ENCODE results near the gene AFAP1L2.
"Not testable (repeated sequence)": the region's sequence is repeated elsewhere in the genome, so short reads cannot be mapped to it uniquely, and the experiment has no call there.

AFAP1L2 gene

DNA sequence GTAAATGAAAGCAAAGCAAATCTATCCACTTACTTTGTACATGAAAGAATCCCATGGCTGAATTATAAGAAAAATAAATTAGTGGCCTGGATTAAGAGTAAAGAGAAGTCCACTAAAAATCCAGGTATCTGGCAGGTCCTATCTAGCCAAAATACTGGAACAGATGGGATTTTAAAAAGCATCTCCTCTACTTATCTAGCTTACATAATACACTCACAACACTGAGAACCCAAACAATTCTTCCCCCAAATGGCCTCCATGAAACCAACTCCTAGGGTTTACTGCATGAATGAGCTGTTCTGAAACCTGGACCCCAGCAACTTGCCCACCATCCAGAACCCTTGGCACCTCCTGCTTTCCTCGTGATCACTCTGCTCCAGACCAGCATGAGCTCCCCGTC lies 61.3 kb downstream of the AFAP1L2 start:
- H3K4me3 ChIP-seq (ENCODE audit: low read depth, low read length): no peak overlapping the region

- no peak overlapping the region for H3K4me3 ChIP-seq (ENCODE audit: low read depth, low read length)
Observed at GRCh38 chr10:114340816-114341215, 63.5 kb downstream of the AFAP1L2 start.

DNA sequence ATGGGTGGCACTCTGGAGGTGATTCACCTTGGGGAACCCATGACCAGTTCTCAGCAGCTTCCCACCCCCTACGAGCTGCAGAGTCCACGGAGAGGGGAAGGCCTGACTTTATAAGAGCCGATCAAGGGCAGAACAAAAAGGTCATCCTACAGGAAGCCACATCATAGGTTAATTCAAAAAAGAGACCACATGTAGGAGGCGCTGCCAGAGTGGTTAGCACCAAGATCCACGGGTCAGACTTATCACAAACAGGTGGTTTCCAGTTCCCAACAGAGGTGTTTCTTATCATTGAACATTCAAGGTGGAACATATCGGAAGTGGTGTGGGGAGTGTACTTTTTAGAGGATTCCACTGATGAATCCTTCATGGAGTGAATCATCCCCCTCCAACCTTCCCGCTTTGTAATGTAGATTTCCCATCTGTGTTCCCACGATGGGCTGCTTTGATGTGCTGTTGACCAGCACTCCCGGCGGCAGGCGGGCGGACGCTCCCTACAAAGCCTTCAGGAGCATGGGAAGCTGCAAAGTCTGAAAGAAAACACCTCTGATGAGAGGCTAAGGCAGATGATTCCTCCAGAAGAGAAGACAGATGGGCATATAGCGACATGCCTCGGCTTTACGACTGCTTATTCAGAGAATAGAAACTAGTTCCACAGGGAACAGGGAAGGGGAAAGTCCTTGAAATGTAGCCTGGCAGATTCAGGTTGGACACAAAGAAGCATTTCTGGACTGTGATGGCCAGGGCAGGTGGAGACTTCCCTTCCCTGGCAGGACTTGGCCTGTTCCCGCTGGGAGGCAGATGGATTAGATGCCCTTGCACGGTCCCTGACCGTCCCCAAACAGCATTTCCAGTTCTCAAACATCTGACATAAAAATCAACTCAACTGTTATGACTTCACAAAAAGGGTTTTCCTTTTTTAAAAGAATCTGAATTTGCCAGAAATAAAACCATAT lies 66.5 kb downstream of the AFAP1L2 start:
- no peak overlapping the region for H3K4me3 ChIP-seq (ENCODE audit: low read depth, low read length)

GRCh38 chr10:114336823-114337509 lies 67.3 kb downstream of the AFAP1L2 start:
- no peak overlapping the region for H3K4me3 ChIP-seq (ENCODE audit: low read depth, low read length)

DNA sequence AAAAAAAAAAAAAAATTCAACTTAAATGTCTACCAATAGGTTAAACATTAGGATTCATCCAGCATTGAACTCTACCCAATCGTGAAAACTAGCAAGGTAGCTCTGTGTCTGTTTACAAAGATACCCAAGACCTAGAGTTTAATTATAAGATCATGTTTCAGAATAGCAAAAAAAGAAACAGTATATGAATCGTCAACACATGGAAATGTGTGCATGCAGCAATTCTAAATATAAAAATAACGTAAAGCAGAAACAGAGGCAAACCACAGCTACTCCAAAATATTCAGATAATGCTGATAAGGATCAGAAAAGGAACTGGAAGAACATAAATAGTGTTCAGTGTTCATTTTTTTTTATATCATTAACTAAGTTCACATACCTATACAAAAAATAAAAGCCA lies 68.7 kb downstream of the AFAP1L2 start:
- H3K4me3 ChIP-seq (ENCODE audit: low read depth, low read length): no peak overlapping the region

DNA sequence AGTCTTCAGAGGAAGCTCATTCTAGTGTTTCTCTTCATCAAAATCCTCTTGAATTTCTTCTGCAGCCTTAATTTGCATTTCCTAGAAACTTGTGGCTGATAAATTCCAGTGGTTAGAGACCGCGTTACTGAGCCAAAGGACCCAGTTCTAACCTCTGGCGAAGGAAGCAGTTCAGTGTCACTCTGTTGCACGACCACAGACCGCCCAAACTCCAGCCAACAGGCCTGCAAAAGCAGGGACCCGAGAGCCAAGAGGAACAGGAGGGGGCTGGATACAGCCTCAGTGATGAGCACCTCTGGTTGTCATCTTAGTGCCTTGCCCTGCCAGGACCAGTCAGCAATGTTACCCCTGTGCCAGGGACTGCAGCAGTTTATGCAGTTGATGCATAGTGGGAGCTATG lies 70.0 kb downstream of the AFAP1L2 start:
- H3K4me3 ChIP-seq (ENCODE audit: low read depth, low read length): no peak overlapping the region

DNA sequence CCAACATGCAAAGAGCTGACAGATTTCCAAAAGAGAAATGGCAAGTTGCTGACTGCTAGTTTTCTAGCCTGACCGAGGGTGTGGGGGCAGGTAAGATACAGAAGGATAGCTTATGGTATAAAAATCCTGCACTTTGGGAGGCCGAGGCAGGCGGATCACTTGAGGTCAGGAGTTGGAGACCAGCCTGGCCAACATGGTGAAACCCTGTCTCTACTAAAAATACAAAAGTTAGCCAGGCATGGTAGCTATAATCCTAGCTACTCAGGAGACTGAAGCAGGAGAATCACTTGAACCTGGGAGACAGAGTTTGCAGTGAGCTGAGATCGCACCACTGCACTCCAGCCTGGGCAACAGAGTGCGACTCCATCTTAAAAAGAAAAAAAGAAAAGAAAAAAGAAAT lies 70.9 kb downstream of the AFAP1L2 start:
- not testable (repeated sequence) for H3K4me3 ChIP-seq (ENCODE audit: low read depth, low read length)

DNA sequence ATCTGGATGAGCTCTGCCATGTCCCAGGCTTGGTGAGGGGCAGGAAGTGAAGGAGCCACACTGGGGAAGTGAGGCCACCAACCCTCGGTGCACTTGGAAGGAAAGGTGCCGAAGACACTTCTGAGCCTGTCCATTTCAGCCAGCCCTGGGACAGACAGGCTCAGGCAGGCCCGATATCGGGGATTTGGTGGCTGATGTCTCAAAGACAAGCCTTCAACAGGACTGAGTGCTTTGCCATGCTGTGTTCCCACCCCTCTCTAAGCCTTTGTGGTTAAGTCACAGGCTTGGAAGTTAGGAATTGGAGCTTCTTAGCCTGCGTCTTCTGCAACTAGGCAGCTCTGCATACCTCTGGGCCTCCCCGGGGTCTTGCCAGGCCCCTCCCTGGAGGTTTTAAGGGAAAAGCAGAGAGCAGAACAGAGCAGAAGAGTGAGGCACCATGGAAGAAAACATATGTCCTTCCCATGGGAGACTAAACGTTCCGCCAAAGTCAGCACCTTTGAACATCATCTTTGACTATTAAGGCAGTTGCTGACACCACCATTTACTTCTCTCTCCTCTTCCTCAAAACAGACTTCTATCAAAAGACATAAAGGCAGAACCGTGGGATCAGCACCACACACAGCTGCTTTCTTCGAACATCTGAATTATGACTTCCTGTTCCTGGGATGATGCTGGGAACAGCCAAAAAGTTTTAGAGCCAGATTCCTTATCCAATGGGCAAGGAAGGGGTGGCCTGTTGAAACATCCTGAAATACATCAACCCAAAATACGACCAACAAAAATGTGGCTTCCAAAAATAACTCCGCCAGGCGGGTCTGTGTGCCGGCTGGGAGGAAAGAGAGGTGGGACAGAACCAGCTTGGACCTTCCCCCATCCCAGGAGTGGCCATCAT lies 71.8 kb downstream of the AFAP1L2 start:
- no peak overlapping the region for H3K4me3 ChIP-seq (ENCODE audit: low read depth, low read length)

DNA sequence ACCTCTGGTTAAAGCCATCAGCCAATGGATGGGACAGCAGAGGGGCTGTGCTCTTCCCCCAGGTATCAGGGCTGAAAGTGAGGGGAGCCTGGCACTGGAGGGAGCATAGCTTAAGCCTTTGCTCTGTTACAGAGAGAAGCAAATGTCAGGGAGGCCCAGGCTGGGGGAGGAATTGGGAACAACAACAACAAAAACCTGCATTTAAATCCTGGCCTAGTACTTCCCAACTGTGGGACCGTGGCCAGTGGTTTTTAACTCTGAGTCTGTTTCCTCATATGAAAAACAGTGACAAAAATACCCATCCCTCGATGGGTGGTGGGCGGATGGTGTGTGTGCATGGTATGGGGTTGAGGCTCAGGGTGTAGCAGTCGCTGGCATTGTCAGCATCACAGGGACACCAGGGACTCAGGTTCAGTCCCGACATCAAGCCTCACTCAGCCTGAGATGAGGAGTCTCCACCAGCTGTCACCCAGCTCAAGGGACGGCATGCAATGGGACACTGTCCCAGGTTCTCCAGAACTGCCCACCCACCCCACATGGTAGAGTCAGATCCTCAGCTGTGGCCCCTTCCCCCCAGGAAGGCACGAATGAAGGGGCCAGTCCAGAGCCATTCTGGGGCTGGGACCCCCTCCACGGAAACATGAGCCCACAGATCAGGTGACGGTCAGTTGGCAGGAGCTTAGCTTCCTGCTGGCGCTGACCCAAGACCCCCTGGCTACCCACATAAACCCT lies 74.5 kb downstream of the AFAP1L2 start:
- no peak overlapping the region for H3K4me3 ChIP-seq (ENCODE audit: low read depth, low read length)

- H3K4me3 ChIP-seq (ENCODE audit: low read depth, low read length): no peak overlapping the region
Observed at GRCh38 chr10:114328874-114329273, 75.4 kb downstream of the AFAP1L2 start.

DNA sequence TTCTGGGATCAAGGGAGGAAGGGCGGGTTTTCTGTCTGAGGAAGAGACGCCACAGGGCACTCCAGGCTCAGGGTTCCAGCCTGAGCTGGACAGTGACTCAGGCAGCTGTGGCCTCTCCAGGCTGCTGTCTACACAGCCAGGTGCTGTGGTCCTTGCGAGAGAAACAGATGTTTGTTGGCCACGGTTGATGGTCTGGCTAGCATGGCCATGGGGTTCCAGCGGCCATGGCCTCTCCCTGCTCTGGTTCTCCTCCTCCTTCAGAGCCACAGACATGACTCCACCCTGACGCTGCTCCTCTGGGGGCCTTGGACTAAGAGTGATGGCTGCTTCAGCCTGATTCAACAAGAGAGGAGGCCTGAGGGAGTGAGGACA lies 75.9 kb downstream of the AFAP1L2 start:
- no peak overlapping the region for H3K4me3 ChIP-seq (ENCODE audit: low read depth, low read length)

DNA sequence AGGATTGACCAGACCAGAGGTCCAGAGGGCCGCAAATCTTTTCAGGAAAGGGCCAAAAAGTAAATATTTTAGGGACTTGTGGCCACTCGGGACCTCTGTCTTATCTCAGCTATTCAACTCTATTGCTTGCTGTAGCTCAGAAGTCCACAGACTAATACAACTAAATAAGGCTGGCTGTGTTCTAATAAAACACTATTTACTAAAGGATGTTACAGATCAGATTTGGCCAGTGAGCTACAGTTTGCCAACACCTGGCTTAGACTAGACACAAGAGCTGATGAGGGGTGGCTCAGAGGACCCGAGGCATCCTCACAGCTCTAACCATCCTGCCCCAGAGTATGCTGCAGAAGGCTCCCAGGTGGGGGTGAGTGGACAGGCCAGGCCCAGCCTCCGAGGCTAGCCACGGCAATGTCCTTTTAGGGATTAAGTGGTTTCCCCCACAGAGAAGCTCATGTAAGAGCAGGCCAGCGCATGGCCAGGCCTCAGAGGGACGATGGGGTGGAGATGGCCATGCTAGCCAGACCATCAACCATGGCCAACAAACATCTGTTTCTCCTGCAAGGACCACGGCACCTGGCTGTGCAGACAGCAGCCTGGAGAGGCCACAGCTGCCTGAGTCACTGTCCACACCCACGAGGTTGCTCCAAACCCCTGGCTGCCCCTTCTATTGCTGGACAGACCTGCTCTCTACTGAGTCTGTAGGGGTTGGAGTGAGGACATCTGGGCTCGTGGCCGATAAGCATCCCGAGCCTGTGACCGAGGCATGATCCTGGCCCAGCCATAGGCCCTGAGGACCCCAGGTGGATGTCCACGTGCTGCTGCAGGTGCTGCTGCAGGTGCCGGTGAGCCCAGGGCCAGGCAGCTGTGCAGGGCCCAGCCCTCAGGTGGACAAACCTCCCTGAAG lies 76.5 kb downstream of the AFAP1L2 start:
- H3K4me3 ChIP-seq (ENCODE audit: low read depth, low read length): no peak overlapping the region

GRCh38 chr10:114326795-114327194 lies 77.5 kb downstream of the AFAP1L2 start:
- no peak overlapping the region for H3K4me3 ChIP-seq (ENCODE audit: low read depth, low read length)

- H3K4me3 ChIP-seq (ENCODE audit: low read depth, low read length): no peak overlapping the region
Observed at GRCh38 chr10:114323023-114323422, 81.3 kb downstream of the AFAP1L2 start.

GRCh38 chr10:114322344-114322743 lies 82.0 kb downstream of the AFAP1L2 start:
- H3K4me3 ChIP-seq (ENCODE audit: low read depth, low read length): no peak overlapping the region

DNA sequence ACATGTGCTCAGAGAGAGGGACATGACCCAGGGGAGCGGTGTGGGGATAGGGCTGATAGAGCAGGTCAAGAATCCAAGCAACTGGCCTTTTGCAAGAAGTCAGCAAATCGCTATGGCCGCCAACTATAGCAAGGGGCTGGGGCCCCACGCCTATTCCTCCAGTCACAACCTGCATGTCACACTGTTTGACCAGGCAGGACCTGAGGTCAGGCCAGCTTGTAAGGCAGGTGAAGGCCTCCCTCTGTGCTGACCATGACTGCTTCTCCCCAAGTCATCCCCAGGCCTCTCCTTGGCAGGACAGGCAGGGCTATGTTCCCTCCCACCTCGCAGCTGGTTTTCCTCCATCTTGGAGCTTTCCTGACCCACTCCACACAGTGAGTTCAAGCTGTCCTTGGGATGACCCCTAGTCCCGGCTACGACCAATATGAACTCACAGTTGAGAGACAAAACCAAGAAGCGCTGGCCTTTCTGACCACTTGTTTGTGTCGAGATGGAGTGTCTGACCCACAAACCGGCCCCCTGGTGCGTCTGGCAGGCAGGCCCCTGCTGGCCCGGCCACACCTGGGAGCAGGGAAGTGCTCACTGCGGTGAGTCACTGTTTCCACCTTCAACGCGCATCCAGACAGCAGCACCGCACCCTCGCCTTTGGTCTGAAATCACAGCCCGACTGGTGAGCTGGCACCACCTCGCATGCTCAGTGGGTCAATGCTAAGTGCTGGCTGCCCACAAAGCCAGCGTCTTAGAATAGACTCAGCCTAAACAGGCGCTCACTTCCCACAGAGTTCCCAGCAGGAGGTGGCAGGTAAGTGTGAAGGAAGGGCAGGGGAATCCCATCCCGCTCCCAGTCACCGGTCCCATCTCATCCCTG lies 83.8 kb downstream of the AFAP1L2 start:
- no peak overlapping the region for H3K4me3 ChIP-seq (ENCODE audit: low read depth, low read length)

- no peak overlapping the region for H3K4me3 ChIP-seq (ENCODE audit: low read depth, low read length)
Observed at GRCh38 chr10:114319406-114320248, 84.7 kb downstream of the AFAP1L2 start.

GRCh38 chr10:114316744-114317143 lies 87.6 kb downstream of the AFAP1L2 start:
- no peak overlapping the region for H3K4me3 ChIP-seq (ENCODE audit: low read depth, low read length)

Data from iPS-11a (cell line).